ENCODE results near the gene NCBP3. TPM values are rescaled to one million over a fixed set of nuclear protein-coding genes. Genes with fewer than 3 reads are reported as not detected.
A peak's percentile ranks its signal among the peaks of the same experiment; 100 is the strongest.

Gene NCBP3
- total and polyA plus RNA-seq, 2 of the 8 experiments (the other 6 are each of a cell fraction or from before 2014, with no cell fraction given), result 19.6 to 46.1 TPM

DNA sequence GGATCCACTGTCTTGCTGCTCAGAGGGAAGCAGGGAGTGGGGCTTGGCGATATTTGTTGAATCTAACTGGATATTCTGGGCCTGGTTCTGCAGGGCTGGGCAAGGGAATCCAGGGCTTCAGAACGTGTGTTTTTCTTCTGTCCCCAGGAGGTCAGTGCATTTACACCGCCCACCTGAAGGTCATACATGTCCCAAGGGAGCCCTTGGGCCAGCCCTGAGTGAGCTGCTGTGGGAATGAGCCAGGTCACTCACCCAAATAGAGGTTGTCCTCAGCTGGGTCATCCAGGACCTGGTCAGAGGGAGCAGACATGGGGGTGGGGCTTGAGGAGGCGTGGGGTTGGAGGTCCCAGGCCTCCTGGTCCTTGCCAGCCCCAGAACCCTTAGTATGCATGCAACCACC is 36.2 kb upstream of the NCBP3 start:
- no peak overlapping the region for H2BK15ac ChIP-seq (ENCODE audit: low read length)
- H4K91ac ChIP-seq (replicated peaks; ENCODE audit: insufficient read length, low read length), result no peak overlapping the region
- H3K27me3 ChIP-seq (replicated peaks in 1 of 4; ENCODE audit: control insufficient read depth in 3 of 4, extremely low read depth in 1 of 4, insufficient read depth in 3 of 4, low read length in 3 of 4), result no peaks in the 10 kb centered on the region
- H3K79me1 ChIP-seq (ENCODE audit: low read depth, low read length), result no peaks in the 10 kb centered on the region; the same call in 1 of the 2 replicates
- no peak overlapping the region for H3K4ac ChIP-seq (replicated peaks; ENCODE audit: insufficient read length, low read depth, low read length)
- H3K9me3 ChIP-seq (ENCODE audit: insufficient read depth in 2 of 2, low read depth in 1 of 2, low read length in 1 of 2), result no peaks in the 10 kb centered on the region
- H3K9ac ChIP-seq (replicated peaks in 1 of 4; ENCODE audit: extremely low read depth in 1 of 4, low read depth in 3 of 4, low read length in 3 of 4), result no peak overlapping the region
- no peak for FAIRE-seq
- H2BK5ac ChIP-seq (ENCODE audit: low read depth, low read length), result 0 out of 2 replicates have a peak overlapping the region, but pooled peaks have one; percentile 35
- 93% methylated on average over 4 of the region's 4 CpGs; no CpG with 5 or more reads in 1 of the 2 experiments for WGBS, 2 experiments (ENCODE audit: extremely low coverage in 1 of 2, insufficient coverage in 1 of 2, insufficient read length in 1 of 2, insufficient replicate concordance in 2 of 2, low coverage in 1 of 2, low lambda C conversion rate in 2 of 2, missing lambda C conversion rate in 1 of 2)
- H3K79me2 ChIP-seq (ENCODE audit: control insufficient read depth in 1 of 2, insufficient read depth in 2 of 2, low read length in 2 of 2), result no peaks in the 10 kb centered on the region
- ChIA-PET POLR2A (ENCODE audit: partially characterized antibody) (interaction anchor here (1.3 kb wide), 1 partner anchor 14 kb away, joined by 3 read pairs; no protein-coding TSS in a partner anchor), CTCF (ENCODE audit: partially characterized antibody) (interaction anchor here (2.1 to 5.0 kb wide), 2 partner anchors 18 to 25 kb away, joined by 9 to 33 read pairs; no protein-coding TSS in a partner anchor)
- H4K8ac ChIP-seq (ENCODE audit: extremely low read depth, insufficient read depth, low read length), result no peak overlapping the region
- no peak overlapping the region for H3K23ac ChIP-seq (ENCODE audit: insufficient read length)
- no peak overlapping the region for H2BK20ac ChIP-seq (ENCODE audit: low read length)
- H4K20me1 ChIP-seq (replicated peaks in 1 of 2; ENCODE audit: control insufficient read depth in 1 of 2, insufficient read depth in 2 of 2, low read length in 2 of 2), result peaks cover 0 to 1% of the 10 kb centered on the region in 2 experiments
- H2AFZ ChIP-seq (ENCODE audit: low read length), result no peak overlapping the region
- no peak overlapping the region for H3K56ac ChIP-seq (replicated peaks; ENCODE audit: insufficient read length, low read depth, low read length)
- no peak for DNase-seq (ENCODE audit: low read depth in 1 of 2, low spot score in 2 of 2)
- H2BK12ac ChIP-seq (ENCODE audit: low read depth, low read length), result no peak overlapping the region
- H4K5ac ChIP-seq (ENCODE audit: insufficient read length, low read depth, low read length), result no peak overlapping the region
- H3K4me1 ChIP-seq (replicated peaks in 1 of 4; ENCODE audit: control insufficient read depth in 3 of 4, insufficient read depth in 4 of 4, low read length in 3 of 4), result no peaks in the 10 kb centered on the region
- H3K23me2 ChIP-seq (ENCODE audit: low read depth, low read length), result no peaks in the 10 kb centered on the region
- no peak overlapping the region for H2AK5ac ChIP-seq (ENCODE audit: low read depth, low read length)
- no peak overlapping the region for H3K4me2 ChIP-seq (ENCODE audit: insufficient read depth in 1 of 2, low read depth in 2 of 2, low read length in 2 of 2)
- H2BK120ac ChIP-seq (replicated peaks; ENCODE audit: low read depth, low read length), result no peak overlapping the region
- H3K27ac ChIP-seq (ENCODE audit: low read depth, low read length), result no peak overlapping the region
- no peak overlapping the region for H3K4me3 ChIP-seq (ENCODE audit: extremely low read depth in 1 of 4, insufficient read depth in 2 of 4, low read depth in 3 of 4, low read length in 4 of 4)
- H3K14ac ChIP-seq (ENCODE audit: insufficient read length), result no peak overlapping the region
- H3K18ac ChIP-seq (ENCODE audit: extremely low read depth, low read length), result no peak overlapping the region
- peaks cover 3 to 12% (median 5%) of the 10 kb centered on the region in 4 experiments; a peak in 5 of 8 replicates for H3K36me3 ChIP-seq (ENCODE audit: control insufficient read depth in 2 of 4, insufficient read depth in 4 of 4, low read length in 3 of 4)
- TF ChIP-seq SP1 (IDR thresholded peaks at IDR 0.05; ENCODE audit: low read depth, low read length) (no peak), GABPA (IDR thresholded peaks at IDR 0.05; ENCODE audit: borderline replicate concordance, insufficient read depth, low read length) (no peak), RXRA (IDR thresholded peaks at IDR 0.05; ENCODE audit: insufficient read depth, low read depth, low read length) (no peak), EP300 (IDR thresholded peaks at IDR 0.05; ENCODE audit: borderline replicate concordance in 1 of 2, low read depth in 2 of 2, low read length in 2 of 2) (no peak), FOSL1 (IDR thresholded peaks at IDR 0.05; ENCODE audit: insufficient read depth, low read depth, low read length) (no peak), CREB1 (IDR thresholded peaks at IDR 0.05) (no peak), TBP (IDR thresholded peaks at IDR 0.05; ENCODE audit: low read depth, low read length) (no peak), CHD1 (IDR thresholded peaks at IDR 0.05; ENCODE audit: low read depth, low read length) (no peak), TAF7 (optimal IDR thresholded peaks at IDR 0.05; ENCODE audit: borderline replicate concordance, low read depth, low read length) (no peak), NRF1 (IDR thresholded peaks at IDR 0.05; ENCODE audit: low read depth, low read length) (no peak), HDAC2 (IDR thresholded peaks at IDR 0.05; ENCODE audit: borderline replicate concordance in 1 of 2, low read depth in 2 of 2, low read length in 2 of 2) (no peak), SAP30 (IDR thresholded peaks at IDR 0.05; ENCODE audit: insufficient read depth, insufficient replicate concordance, low read length) (no peak), GTF2F1 (IDR thresholded peaks at IDR 0.05; ENCODE audit: borderline replicate concordance, low read depth, low read length) (no peak), BRCA1 (IDR thresholded peaks at IDR 0.05; ENCODE audit: low read depth, low read length) (no peak)
